MM.1S (cell line): Measurements from ENCODE around the gene MLPH.

Experiments
- EZH2 ChIP-seq: fragments of 300-600 bp; sonication (generic); optimal IDR thresholded peaks from 2 replicates; pipeline ENCODE3; 2017; ENCODE audit warnings: low read depth, mild to moderate bottlenecking, antibody characterized with exemption, low read length, mixed read lengths
- TF ChIP-seq, protein P1 (sequence below): fragments of 300-600 bp; sonication (generic); IDR thresholded peaks from 2 replicates; pipeline ENCODE4 v1.5.1; 2016; ENCODE audit warnings: antibody characterized with exemption, low read length, mixed read lengths

GRCh38 chr2:237527766-237528165 lies 40.7 kb downstream of the MLPH start:
- TF ChIP-seq, protein P1, sequence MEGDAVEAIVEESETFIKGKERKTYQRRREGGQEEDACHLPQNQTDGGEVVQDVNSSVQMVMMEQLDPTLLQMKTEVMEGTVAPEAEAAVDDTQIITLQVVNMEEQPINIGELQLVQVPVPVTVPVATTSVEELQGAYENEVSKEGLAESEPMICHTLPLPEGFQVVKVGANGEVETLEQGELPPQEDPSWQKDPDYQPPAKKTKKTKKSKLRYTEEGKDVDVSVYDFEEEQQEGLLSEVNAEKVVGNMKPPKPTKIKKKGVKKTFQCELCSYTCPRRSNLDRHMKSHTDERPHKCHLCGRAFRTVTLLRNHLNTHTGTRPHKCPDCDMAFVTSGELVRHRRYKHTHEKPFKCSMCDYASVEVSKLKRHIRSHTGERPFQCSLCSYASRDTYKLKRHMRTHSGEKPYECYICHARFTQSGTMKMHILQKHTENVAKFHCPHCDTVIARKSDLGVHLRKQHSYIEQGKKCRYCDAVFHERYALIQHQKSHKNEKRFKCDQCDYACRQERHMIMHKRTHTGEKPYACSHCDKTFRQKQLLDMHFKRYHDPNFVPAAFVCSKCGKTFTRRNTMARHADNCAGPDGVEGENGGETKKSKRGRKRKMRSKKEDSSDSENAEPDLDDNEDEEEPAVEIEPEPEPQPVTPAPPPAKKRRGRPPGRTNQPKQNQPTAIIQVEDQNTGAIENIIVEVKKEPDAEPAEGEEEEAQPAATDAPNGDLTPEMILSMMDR = no peak
- TF ChIP-seq EZH2 = no peak
